Testis (tissue), 2 donors: ENCODE measurements around the gene MINDY2.

ENCODE experiments used
- CTCF ChIP-seq, 3 experiments: fragments of 450-650 bp in 2 of 3; fragments of 200-600 bp in 1 of 3; sonication (generic) in 1 of 3; IDR thresholded peaks; one replicate each; pipeline ENCODE4 v1.5.1; 2016 to 2019; ENCODE audit warnings: antibody characterized with exemption in 3 of 3, mild to moderate bottlenecking in 2 of 3, moderate library complexity in 1 of 3
- POLR2A ChIP-seq: fragments of 450-650 bp; IDR thresholded peaks from one replicate; pipeline ENCODE4 v1.6.1; 2017; ENCODE audit warnings: antibody characterized with exemption, mild to moderate bottlenecking, moderate library complexity

GRCh38 chr15:58734859-58735258 lies 36.2 kb upstream of the MINDY2 start:
- no peak for TF ChIP-seq CTCF (IDR thresholded peaks at IDR 0.05)
- no peak for TF ChIP-seq POLR2A
